Suppressor macrophage treated with lipopolysaccharide for 4 hours (primary cell): ENCODE measurements around the gene SHC2.

Experiments
- DNase-seq: peaks from one replicate; pipeline ENCODE4 v3.0.0-alpha.2; 2020

The SHC2 gene

GRCh38 chr19:460877-461720 lies at the start of gene SHC2:
SHC2 (minus strand) TSS chr19:461033; CDS start chr19:460996, 37 bp downstream.
- no peak for DNase-seq

GRCh38 chr19:508204-509150 lies 47.6 kb upstream of the SHC2 start:
- DNase-seq, result no peak

GRCh38 chr19:507286-508203 lies 46.7 kb upstream of the SHC2 start, which contains the start of gene TPGS1:
TPGS1 (plus strand) TSS chr19:507497; CDS start chr19:507507, 10 bp downstream.
- peak; percentile 99 for DNase-seq

- peak; percentile 91 for DNase-seq
Measured at GRCh38 chr19:506404-507285, 45.8 kb upstream of the SHC2 start.

GRCh38 chr19:504616-505015 lies 43.8 kb upstream of the SHC2 start:
- DNase-seq, result no peak

- no peak for DNase-seq
Measured at GRCh38 chr19:501646-502045, 40.8 kb upstream of the SHC2 start.

- no peak for DNase-seq
Measured at GRCh38 chr19:498977-499623, 38.3 kb upstream of the SHC2 start.

GRCh38 chr19:498511-498891 lies 37.7 kb upstream of the SHC2 start:
- DNase-seq, result no peak

GRCh38 chr19:497869-498510 lies 37.2 kb upstream of the SHC2 start:
- no peak for DNase-seq

- no peak for DNase-seq
Measured at GRCh38 chr19:497491-497868, 36.6 kb upstream of the SHC2 start.

GRCh38 chr19:496986-497385 lies 36.2 kb upstream of the SHC2 start:
- no peak for DNase-seq

- no peak for DNase-seq
Measured at GRCh38 chr19:496112-496665, 35.4 kb upstream of the SHC2 start, which contains the start of gene MADCAM1. MADCAM1 (plus strand) TSS chr19:496486; CDS start chr19:496500, 14 bp downstream.

GRCh38 chr19:495402-496111 lies 34.7 kb upstream of the SHC2 start:
- DNase-seq, result peak; percentile 32

GRCh38 chr19:495081-495401 lies 34.2 kb upstream of the SHC2 start:
- no peak for DNase-seq

GRCh38 chr19:494171-495080 lies 33.6 kb upstream of the SHC2 start:
- no peak for DNase-seq

GRCh38 chr19:493391-494170 lies 32.7 kb upstream of the SHC2 start:
- DNase-seq, result no peak

GRCh38 chr19:492091-492531 lies 31.3 kb upstream of the SHC2 start:
- no peak for DNase-seq
